ENCODE results near the gene ARHGDIA.
"Not testable (repeated sequence)": the region's sequence is repeated elsewhere in the genome, so short reads cannot be mapped to it uniquely, and the experiment has no call there.

ARHGDIA gene

GRCh38 chr17:81870981-81871386 lies at the start of gene ARHGDIA:
TSS of gene ARHGDIA (minus strand) at chr17:81871337. CDS start at chr17:81869930, 1,407 bp downstream.
- ChIA-PET CTCF (interaction anchor here (2.2 kb wide), 1 partner anchor 151 kb away, joined by 6 read pairs; the partner anchor contains the start of genes CENPX and LRRC45), POLR2A (interaction anchor here (1.0 to 2.6 kb wide), 11 partner anchors 15 to 228 kb away, joined by 3 to 26 read pairs (median 4); partner anchors contain the start of genes ALYREF, ANAPC11, ASPSCR1 and MAFG)
- TF ChIP-seq TARDBP (IDR thresholded peaks at IDR 0.05) = no peak
- TF ChIP-seq FOXM1 (IDR thresholded peaks at IDR 0.05; ENCODE audit: borderline replicate concordance) = no peak
- no peak for TF ChIP-seq L3MBTL2 (conservative IDR thresholded peaks at IDR 0.05)
- no peak for TF ChIP-seq CTBP1 (IDR thresholded peaks at IDR 0.05; ENCODE audit: borderline replicate concordance)
- no peak for TF ChIP-seq FOXK2 (IDR thresholded peaks at IDR 0.05)
- no peak for TF ChIP-seq NFRKB (IDR thresholded peaks at IDR 0.05)
- TF ChIP-seq PKNOX1 (IDR thresholded peaks at IDR 0.05) = no peak
- TF ChIP-seq ELF4 (IDR thresholded peaks at IDR 0.05) = no peak
- no peak for TF ChIP-seq LEF1 (IDR thresholded peaks at IDR 0.05; ENCODE audit: borderline replicate concordance)
- no peak for TF ChIP-seq ZNF384 (IDR thresholded peaks at IDR 0.05)
- no peak for TF ChIP-seq HDGF (IDR thresholded peaks at IDR 0.05; ENCODE audit: borderline replicate concordance)
- TF ChIP-seq SP1 (IDR thresholded peaks at IDR 0.05) = no peak
- TF ChIP-seq SUZ12 (IDR thresholded peaks at IDR 0.05) = no peak
- DNase-seq (ENCODE audit: extremely low spot score) = peak; percentile 48

- DNase-seq (ENCODE audit: extremely low spot score) = no peak
- no peak for TF ChIP-seq PKNOX1 (IDR thresholded peaks at IDR 0.05)
- TF ChIP-seq ARNT (IDR thresholded peaks at IDR 0.05) = no peak
- TF ChIP-seq FOXM1 (IDR thresholded peaks at IDR 0.05; ENCODE audit: borderline replicate concordance) = no peak
- no peak for TF ChIP-seq CTBP1 (IDR thresholded peaks at IDR 0.05; ENCODE audit: borderline replicate concordance)
- no peak for TF ChIP-seq ELF4 (IDR thresholded peaks at IDR 0.05)
- TF ChIP-seq BHLHE40 (IDR thresholded peaks at IDR 0.05; ENCODE audit: borderline replicate concordance) = no peak
- no peak for TF ChIP-seq FOXA1 (IDR thresholded peaks at IDR 0.05)
- ChIA-PET CTCF (no interaction called here), POLR2A (no interaction called here)
Observed at GRCh38 chr17:81918832-81919545, 47.9 kb upstream of the ARHGDIA start.

GRCh38 chr17:81918333-81918669 lies 47.2 kb upstream of the ARHGDIA start:
- DNase-seq (ENCODE audit: extremely low spot score); CTCF ChIA-PET: not testable (repeated sequence)
- POLR2A ChIA-PET = interaction anchor here (1.3 kb wide), 1 partner anchor 85 kb away, joined by 5 read pairs; the partner anchor contains the start of gene MCRIP1

- ChIA-PET POLR2A (interaction anchor here (0.9 to 2.6 kb wide), 6 partner anchors 9 to 85 kb away, joined by 3 to 28 read pairs (median 6); partner anchors contain the start of genes ANAPC11, MAFG, MCRIP1 and P4HB), CTCF (no interaction called here)
- TF ChIP-seq ARNT (IDR thresholded peaks at IDR 0.05) (0 out of 2 replicates have a peak, but pooled peaks have one; percentile 55), LEF1 (IDR thresholded peaks at IDR 0.05; ENCODE audit: borderline replicate concordance) (peak; percentile 76), ELF4 (IDR thresholded peaks at IDR 0.05) (no peak), FOXK2 (IDR thresholded peaks at IDR 0.05) (no peak), FOXM1 (IDR thresholded peaks at IDR 0.05; ENCODE audit: borderline replicate concordance) (0 out of 2 replicates have a peak, but pooled peaks have one; percentile 40), FOXA1 (IDR thresholded peaks at IDR 0.05) (no peak)
- DNase-seq (ENCODE audit: extremely low spot score) = peak; percentile 97
Observed at GRCh38 chr17:81917565-81918332, 46.6 kb upstream of the ARHGDIA start, which contains the start of gene SIRT7. TSS of gene SIRT7 (minus strand) at chr17:81918176. CDS start at chr17:81918131, 45 bp downstream.

GRCh38 chr17:81916234-81917001 lies 45.3 kb upstream of the ARHGDIA start:
- ChIA-PET POLR2A (interaction anchor here (1.0 to 2.6 kb wide), 4 partner anchors 10 to 24 kb away, joined by 3 to 28 read pairs (median 7); partner anchors contain the start of genes ANAPC11, MAFG and PYCR1), CTCF (interaction anchor here (1.7 kb wide), 1 partner anchor 43 kb away, joined by 4 read pairs; no protein-coding TSS in a partner anchor)
- TF ChIP-seq FOXM1 (IDR thresholded peaks at IDR 0.05; ENCODE audit: borderline replicate concordance) (no peak), BHLHE40 (IDR thresholded peaks at IDR 0.05; ENCODE audit: borderline replicate concordance) (no peak), FOXA1 (IDR thresholded peaks at IDR 0.05) (no peak), PKNOX1 (IDR thresholded peaks at IDR 0.05) (no peak), SUZ12 (IDR thresholded peaks at IDR 0.05) (no peak), LEF1 (IDR thresholded peaks at IDR 0.05; ENCODE audit: borderline replicate concordance) (no peak), ZNF384 (IDR thresholded peaks at IDR 0.05) (no peak; the same call in 1 of the 2 replicates), FOXK2 (IDR thresholded peaks at IDR 0.05) (no peak), SP1 (IDR thresholded peaks at IDR 0.05) (no peak), HDGF (IDR thresholded peaks at IDR 0.05; ENCODE audit: borderline replicate concordance) (no peak), ARNT (IDR thresholded peaks at IDR 0.05) (no peak), NFRKB (IDR thresholded peaks at IDR 0.05) (no peak)
- DNase-seq (ENCODE audit: extremely low spot score) = no peak

All from HEK293T (cell line).